Stimulated activated CD4-positive, alpha-beta T cell treated with anti-CD3 and anti-CD28 coated beads, TNF-alpha, amount 100 ng/mL, for 4 hours (primary cell): ENCODE data around the gene ANKRD40.

ENCODE experiments used
- DNase-seq, 3 experiments: peaks; one replicate each; pipeline ENCODE4 v3.0.0-alpha.2; 2020; ENCODE audit warnings: low read depth in 3 of 3

Gene ANKRD40

GRCh38 chr17:50668025-50668837, 39.5 kb downstream of the ANKRD40 start:
- no peak for DNase-seq

GRCh38 chr17:50667259-50668024, 40.3 kb downstream of the ANKRD40 start:
- no peak for DNase-seq

DNA sequence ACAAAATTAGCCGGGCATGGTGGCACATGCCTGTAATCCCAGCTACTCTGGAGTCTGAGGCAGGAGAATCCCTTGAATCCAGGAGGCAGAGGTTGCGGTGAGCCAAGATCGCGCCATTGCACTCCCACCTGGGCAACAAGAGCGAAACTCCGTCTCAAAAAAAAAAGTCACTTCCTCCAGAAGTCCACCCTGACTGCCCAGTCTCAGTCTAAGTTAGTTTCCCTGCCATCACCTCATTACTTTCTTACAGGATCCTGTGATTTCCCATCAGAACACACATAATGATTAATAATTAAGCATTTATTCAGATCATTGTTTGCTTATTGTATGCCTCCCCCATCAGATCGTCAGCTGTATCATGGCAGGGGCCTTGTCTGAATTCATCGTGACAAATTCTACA, 41.4 kb downstream of the ANKRD40 start:
- DNase-seq: no peak

DNA sequence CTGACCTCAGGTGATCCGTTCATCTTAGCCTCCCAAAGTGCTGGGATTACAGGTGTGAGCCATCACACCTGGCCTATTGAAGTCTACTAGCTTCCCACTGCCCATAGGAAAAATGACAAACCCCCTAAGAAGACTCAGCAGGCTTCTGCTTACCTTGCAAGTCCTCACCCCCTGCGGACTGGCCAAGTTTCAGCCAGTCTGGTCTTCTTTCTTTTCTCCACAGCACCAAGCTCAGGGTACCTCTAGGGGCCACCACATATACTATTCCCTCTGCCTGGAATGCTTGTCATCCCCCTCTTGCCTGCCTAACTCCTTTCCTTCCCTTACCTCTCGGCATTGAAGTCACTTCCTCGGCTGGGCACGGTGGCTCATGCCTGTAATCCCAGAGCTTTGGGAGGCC, 41.9 kb downstream of the ANKRD40 start:
- DNase-seq: no peak

- DNase-seq: no peak
These were observed 42.8 kb downstream of the ANKRD40 start for GRCh38 chr17:50664788-50665458.

GRCh38 chr17:50663812-50664374, 43.8 kb downstream of the ANKRD40 start:
- DNase-seq: no peak

GRCh38 chr17:50662632-50663225, 45.0 kb downstream of the ANKRD40 start:
- no peak for DNase-seq

DNA sequence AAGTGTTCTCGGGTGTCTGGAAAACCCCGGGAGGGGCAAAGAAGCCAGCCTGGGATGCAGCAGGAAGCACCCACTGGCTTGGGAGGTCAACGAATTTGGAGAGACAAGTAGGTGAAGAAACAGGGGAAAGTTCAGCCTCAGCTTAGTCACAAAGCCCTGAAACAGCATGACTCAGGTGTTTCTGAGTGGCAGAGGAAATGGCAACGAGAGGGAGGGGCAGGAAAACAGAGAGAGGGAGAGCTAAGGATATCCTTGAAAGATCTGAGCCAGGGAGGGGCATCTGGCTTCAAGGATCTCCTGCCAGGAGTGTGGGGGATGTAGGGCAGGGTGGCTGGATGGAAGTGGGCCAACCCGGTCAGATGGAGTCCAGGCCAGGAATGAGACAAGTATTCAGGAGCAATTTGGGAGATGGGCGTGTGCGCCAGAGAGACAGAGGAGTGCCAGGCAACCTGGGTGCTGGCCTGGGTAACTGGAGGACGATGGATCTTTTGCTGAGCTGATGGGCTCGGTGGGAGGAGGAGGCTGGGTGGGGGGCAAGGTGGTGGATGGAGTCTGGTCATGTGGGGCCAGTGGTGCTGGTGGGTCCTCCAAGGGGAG, 45.8 kb downstream of the ANKRD40 start:
- DNase-seq: peak in 1 of 3 experiments; percentile 5

GRCh38 chr17:50661348-50661747, 46.4 kb downstream of the ANKRD40 start:
- no peak for DNase-seq

- no peak for DNase-seq
These were observed 46.8 kb downstream of the ANKRD40 start for GRCh38 chr17:50660887-50661345.

DNA sequence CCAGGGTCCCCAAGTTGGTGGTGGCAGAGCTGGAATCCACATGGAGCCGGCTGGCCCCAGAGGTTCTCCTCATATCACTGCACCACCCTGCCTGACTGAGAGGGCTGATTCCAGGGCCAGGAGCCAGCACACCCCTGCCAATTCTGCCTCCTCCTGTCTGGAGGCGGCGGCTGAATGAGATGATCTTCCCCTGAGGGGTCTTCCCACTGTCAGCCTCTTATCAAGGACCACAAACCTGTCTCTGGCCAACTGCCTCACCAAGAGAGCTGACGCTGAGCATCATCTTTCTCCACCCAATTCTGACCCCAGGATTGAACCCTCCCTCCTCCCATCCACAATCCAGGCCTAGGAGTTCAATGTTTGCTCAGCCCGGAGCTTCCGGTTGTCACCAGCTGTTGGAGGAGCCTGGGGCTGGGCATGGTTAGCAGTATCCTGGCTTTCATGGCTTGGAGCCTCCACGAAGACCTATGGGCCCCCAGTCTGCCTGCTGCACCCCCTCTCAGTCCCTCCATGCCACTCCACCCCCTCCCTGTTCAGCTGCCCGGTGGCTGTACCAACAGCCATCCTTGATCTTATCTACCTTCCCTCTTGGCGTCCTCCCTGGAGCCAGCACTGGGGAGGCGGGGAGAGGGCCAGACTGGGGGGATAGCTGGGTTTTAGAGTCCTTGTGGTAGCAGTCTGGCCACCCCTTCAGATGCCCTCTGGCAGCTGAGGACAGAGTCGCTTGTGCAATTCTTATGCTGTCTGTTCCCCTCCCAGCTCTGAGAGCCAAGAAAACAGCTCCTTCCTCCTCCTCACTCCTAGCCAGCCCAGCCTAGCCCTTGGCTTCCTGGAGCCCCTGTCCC, 47.5 kb downstream of the ANKRD40 start:
- no peak for DNase-seq

- no peak for DNase-seq
These were observed 48.5 kb downstream of the ANKRD40 start for GRCh38 chr17:50659179-50659578.

DNA sequence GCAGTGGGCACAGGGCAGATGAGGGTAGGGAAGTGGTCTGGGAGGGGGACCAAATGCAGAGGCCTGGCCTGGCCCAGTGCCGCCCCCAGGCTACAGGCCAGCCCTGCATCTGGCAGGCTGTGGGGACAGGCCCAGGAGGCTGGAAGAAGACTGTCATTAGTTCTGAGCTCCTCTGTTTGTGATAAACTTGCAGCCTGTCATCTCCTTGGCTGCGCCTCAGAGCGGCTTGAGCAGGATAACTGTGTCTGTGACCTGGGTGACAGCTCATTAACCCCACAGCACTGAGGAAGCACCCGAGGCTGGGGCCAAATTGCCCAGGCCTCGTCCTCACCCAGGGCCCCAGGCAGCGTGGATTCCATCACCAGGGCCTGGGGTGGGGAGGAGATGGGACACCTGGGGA, 49.1 kb downstream of the ANKRD40 start:
- DNase-seq: no peak

DNA sequence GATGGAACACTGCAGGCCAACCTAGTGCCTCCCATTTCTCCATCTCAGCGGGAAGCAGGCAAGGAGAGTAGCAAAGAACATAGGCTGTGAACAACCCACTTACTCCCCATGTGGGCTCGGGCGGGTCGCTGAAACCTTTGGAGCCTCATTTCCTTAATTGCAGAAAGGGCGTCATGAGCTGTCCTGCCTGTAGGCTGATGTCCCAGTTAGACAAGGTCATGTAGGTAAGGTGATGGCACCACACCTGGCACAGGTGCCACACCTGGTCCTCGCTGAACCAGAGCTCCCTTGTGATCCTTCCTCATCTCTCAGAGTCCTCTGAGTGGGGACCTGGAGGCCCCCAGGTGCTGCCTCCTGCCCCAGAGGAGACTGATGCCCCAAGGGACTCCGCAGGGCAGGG, 50.1 kb downstream of the ANKRD40 start:
- DNase-seq: no peak

GRCh38 chr17:50657054-50657453, 50.7 kb downstream of the ANKRD40 start:
- DNase-seq: no peak

GRCh38 chr17:50656509-50656908, 51.2 kb downstream of the ANKRD40 start:
- DNase-seq: no peak

DNA sequence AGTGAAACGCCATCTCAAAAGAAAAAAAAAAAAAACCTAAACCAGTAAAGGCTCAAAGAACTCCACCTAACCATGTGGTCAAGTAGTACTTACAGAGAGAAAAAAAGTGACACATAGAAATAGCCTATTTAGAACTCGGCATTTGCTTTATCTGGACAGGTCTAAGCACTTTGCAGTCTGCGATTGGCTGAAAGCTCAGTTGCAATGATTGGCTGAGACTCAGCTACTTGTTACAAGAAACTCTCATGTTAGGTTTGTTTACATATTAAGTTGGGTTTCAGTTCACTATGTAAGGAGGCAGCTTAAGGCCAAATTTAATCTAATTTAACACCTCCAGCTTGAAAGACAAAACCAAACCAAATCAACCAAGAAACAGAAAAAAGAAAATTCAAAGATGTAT, 54.0 kb downstream of the ANKRD40 start:
- no peak for DNase-seq

GRCh38 chr17:50651661-50652060, 56.1 kb downstream of the ANKRD40 start:
- no peak for DNase-seq

GRCh38 chr17:50649042-50649908, 58.4 kb downstream of the ANKRD40 start:
- no peak for DNase-seq
